ENCODE measurements around the gene FAM241B. TPM values are rescaled to one million over a fixed set of nuclear protein-coding genes. Genes with fewer than 3 reads are reported as not detected.

The FAM241B gene
- total RNA-seq, 4 donors from 2014 or later, result 1.4 to 2.4 TPM; not detected in 2

DNA sequence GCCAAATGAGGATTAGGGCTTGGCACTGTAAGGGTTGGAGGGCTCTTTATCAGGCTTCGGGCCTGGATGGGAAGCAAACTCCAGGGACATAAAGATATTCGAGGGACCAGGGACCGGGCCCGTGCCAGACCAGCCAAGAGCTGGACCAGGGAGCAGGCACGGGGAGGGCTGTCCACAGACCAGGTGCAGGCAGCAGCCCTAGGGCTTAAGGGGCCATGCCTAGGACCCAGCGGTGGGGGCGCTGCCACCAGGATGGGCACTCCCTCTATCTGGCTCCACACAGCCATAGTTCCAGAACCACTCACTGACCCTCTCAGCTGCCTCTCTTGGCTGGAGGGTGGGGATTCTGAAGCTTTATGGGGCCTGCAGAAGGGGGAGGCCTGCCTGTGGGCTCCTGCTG lies 32.9 kb downstream of the FAM241B start:
- TF ChIP-seq, protein P1, sequence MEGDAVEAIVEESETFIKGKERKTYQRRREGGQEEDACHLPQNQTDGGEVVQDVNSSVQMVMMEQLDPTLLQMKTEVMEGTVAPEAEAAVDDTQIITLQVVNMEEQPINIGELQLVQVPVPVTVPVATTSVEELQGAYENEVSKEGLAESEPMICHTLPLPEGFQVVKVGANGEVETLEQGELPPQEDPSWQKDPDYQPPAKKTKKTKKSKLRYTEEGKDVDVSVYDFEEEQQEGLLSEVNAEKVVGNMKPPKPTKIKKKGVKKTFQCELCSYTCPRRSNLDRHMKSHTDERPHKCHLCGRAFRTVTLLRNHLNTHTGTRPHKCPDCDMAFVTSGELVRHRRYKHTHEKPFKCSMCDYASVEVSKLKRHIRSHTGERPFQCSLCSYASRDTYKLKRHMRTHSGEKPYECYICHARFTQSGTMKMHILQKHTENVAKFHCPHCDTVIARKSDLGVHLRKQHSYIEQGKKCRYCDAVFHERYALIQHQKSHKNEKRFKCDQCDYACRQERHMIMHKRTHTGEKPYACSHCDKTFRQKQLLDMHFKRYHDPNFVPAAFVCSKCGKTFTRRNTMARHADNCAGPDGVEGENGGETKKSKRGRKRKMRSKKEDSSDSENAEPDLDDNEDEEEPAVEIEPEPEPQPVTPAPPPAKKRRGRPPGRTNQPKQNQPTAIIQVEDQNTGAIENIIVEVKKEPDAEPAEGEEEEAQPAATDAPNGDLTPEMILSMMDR (IDR thresholded peaks at IDR 0.05), result no peak
- no peak for TF ChIP-seq POLR2A (IDR thresholded peaks at IDR 0.05)
- DNase-seq, result no peak
- no peak overlapping the region for H3K4me3 ChIP-seq
- no peaks in the 10 kb centered on the region for H3K36me3 ChIP-seq
- no peaks in the 10 kb centered on the region for H3K27me3 ChIP-seq
- no peaks in the 10 kb centered on the region for H3K9me3 ChIP-seq
- H3K27ac ChIP-seq, result no peak overlapping the region
- H3K4me1 ChIP-seq, result no peaks in the 10 kb centered on the region

DNA sequence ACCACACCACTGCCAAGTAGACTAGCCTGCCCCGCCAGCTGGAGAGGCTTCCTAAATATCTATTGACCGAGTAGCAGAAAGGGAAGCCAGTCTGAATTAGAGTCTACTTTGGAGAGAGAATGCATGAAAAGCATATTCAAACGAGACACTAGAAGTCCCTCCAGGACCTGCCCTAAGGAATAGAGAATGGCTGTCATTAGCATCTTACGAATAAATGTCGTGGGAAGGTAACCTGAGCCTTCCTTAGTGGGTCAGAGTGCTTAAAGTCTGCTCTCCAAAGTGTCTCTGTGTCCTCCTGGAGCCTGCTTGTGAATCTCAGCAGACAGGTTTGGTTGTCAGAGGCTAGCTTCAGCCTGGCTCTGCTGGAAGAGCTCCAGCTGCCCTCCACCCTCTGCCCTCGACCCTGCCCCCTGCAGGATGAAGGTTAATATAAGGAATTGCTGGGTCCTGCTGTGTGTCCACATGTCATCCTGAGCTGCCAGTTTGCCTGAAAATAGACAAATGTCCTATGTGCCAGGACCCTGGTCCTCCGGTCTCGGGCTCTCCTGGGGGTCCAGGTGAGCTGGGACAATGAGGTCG lies 33.4 kb downstream of the FAM241B start:
- Histone ChIP-seq H3K4me3 (no peak overlapping the region), H3K9me3 (no peaks in the 10 kb centered on the region), H3K27me3 (no peaks in the 10 kb centered on the region), H3K36me3 (no peaks in the 10 kb centered on the region), H3K4me1 (no peaks in the 10 kb centered on the region), H3K27ac (no peak overlapping the region)
- no peak for TF ChIP-seq POLR2A (IDR thresholded peaks at IDR 0.05)
- TF ChIP-seq, protein P1 (IDR thresholded peaks at IDR 0.05), result no peak
- no peak for DNase-seq

DNA sequence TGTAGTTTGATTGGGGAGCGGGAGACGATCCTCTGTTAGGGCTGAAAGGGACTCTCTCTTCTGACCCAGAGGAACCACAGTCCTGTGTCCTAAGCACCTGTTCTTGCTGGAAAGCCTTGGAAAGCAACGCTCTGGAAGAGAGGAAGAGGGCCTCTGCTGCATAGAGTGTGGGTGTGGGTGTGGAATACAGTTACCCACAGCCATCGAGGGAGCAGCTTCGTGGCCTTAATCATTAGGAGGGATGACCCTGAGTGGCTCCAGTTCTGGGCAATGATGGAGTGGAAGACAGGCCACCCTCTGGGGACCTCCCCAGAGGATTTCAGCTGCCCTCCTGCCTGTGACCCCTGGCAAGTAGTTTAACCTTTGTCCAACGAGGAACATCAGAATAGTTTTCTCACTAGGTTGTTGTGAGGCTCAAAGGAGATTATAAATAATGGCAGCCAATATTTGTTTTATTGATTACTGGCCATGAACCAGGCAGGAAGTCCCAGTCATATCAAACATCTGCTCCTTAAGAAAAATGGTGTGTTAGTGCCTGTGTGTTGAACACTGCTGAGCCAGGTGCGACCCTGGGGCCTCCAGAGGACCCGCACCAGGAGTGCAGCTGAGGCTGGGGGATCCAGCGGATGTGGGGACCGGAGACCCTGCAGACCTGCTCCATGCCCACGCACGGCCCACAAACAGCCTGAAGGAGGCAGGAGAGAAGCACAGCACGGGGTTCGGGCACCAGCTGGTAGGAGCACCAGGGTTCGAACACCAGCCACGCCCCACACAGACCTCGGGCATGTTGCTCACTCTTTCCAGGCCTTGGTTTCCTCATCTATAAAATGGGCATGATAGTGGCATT lies 35.6 kb downstream of the FAM241B start:
- Histone ChIP-seq H3K27ac (no peak overlapping the region), H3K4me3 (no peak overlapping the region), H3K4me1 (no peaks in the 10 kb centered on the region), H3K9me3 (no peaks in the 10 kb centered on the region), H3K27me3 (no peaks in the 10 kb centered on the region), H3K36me3 (no peaks in the 10 kb centered on the region)
- no peak for DNase-seq
- TF ChIP-seq POLR2A (IDR thresholded peaks at IDR 0.05), result no peak

DNA sequence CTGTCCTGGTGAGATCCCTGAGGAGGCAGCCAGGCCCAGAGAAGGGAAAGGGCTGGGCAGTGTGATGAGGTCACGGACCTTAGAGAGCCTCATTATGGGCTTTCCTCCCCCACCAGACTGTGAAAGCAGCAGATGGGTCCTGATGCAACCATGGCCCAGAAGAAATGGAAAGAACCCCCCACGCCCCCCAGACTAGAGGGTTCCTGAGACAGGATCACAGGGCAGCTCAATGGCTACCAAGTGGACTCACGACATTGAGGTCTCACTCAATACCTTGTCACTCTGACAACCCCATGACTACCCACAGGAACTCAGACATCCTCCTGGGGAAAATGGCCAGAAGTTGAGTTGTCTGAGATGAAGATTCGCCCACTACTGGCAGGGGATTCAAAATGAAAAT lies 36.7 kb downstream of the FAM241B start:
- H3K4me1 ChIP-seq, result no peaks in the 10 kb centered on the region
- no peak for DNase-seq
- H3K4me3 ChIP-seq, result no peak overlapping the region
- H3K9me3 ChIP-seq, result no peaks in the 10 kb centered on the region
- H3K36me3 ChIP-seq, result no peaks in the 10 kb centered on the region
- no peaks in the 10 kb centered on the region for H3K27me3 ChIP-seq
- no peak overlapping the region for H3K27ac ChIP-seq
- TF ChIP-seq, protein P1 (IDR thresholded peaks at IDR 0.05), result no peak
- no peak for TF ChIP-seq POLR2A (IDR thresholded peaks at IDR 0.05)

DNA sequence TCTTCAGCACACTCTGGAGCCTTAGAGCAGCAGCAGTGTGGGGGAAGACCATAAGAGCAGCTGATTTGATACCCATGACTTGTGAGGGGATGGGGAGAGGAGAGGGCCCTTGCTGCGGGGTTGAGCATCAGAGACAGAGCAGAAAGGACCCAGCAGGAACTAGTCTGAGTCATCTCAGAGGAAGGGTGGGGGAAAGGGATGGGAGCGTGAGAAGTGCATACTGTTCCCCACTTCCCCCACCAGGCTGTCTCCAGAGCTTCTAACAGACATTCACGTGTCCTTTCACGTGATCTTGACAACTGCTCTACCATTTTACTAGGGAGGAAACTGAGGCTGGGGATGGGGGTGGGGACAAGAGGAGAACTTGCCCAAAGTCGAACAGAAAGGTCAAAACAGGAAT lies 38.7 kb downstream of the FAM241B start:
- no peak for TF ChIP-seq POLR2A (IDR thresholded peaks at IDR 0.05)
- TF ChIP-seq, protein P1 (IDR thresholded peaks at IDR 0.05), result no peak
- no peak for DNase-seq

DNA sequence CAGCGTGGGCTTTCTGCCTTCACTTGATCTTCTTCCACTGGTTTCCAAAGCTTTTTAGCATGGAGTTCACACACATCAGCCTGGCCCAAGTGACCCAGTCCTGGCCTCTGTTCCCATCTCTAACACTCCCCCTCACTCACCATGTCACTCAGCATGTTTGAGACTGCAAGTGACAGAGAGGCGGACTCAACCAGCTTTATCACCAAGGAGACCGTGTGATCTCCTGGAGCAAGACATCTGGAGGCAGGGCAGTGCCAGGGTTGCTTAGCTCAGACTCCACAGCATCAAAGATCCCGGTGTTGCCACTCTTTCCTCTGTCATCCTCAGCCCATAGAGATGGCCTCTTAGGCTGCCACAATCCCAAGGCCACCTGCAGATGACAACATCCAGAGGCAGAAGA lies 39.4 kb downstream of the FAM241B start:
- Histone ChIP-seq H3K4me3 (no peak overlapping the region), H3K27ac (no peak overlapping the region), H3K9me3 (no peaks in the 10 kb centered on the region), H3K27me3 (no peaks in the 10 kb centered on the region), H3K4me1 (no peaks in the 10 kb centered on the region), H3K36me3 (no peaks in the 10 kb centered on the region)
- DNase-seq, result no peak
- no peak for TF ChIP-seq POLR2A (IDR thresholded peaks at IDR 0.05)
- TF ChIP-seq, protein P1 (IDR thresholded peaks at IDR 0.05), result no peak

More for the DNA sequence above, 38.7 kb downstream of the FAM241B start:
- no peaks in the 10 kb centered on the region for H3K36me3 ChIP-seq
- H3K27ac ChIP-seq, result no peak overlapping the region
- H3K9me3 ChIP-seq, result no peaks in the 10 kb centered on the region
- H3K4me3 ChIP-seq, result no peak overlapping the region
- H3K27me3 ChIP-seq, result no peaks in the 10 kb centered on the region
- no peaks in the 10 kb centered on the region for H3K4me1 ChIP-seq

Data from Peyer's patch (tissue), 4 donors.